NOMO-1 treated with DMSO at 0.1 percent for 48 hours (cell line): Measurements from ENCODE around the gene SATB2.

Experiments used
- DNase-seq: peaks from one replicate; lab custom pipeline; 2025; ENCODE audit not compliant: unreplicated experiment; lab: John Stamatoyannopoulos, UW

Gene SATB2

GRCh38 chr2:199273042-199273511 is 184.7 kb downstream of the SATB2 start:
- peak; percentile 37 for DNase-seq

- DNase-seq, result no peak
These were observed 195.8 kb downstream of the SATB2 start for GRCh38 chr2:199261936-199262335.

DNA sequence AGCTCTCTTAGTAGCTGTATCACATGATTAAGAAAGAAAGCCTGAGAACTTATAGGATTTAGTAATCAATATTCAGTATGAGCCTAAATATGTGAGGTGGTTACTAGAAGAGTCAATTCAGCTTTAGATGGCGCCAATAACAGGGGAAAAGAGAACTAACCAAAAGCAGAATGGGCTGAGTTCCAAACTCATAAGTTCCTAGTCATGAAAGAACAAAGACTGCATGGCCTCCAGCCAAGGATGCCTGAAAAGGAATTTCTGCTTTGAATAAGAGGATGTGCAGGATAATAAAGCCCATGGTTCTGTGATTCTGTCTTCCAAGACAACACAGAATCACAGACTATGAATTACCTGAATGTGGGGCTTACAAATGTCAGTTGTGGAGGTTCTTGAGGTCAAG is 196.5 kb downstream of the SATB2 start:
- no peak for DNase-seq

DNA sequence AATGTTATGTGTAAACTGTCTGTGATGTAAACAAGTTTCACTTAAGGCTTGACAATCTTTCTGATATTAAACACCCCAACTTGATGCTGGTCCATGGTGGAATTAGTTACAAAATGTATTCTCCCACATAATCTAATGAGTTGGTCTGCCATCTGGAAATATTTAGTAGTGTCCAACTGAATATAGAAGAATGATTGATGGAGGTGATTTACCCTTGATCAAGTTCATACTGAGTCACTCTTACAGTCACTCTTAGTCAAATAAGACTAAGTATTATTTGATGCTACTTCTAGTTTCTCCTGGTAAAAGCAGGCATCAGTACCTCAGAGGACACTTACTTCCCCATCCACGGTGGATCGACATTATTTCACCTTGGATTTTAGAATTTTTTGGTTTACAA is 198.1 kb downstream of the SATB2 start:
- DNase-seq, result no peak

DNA sequence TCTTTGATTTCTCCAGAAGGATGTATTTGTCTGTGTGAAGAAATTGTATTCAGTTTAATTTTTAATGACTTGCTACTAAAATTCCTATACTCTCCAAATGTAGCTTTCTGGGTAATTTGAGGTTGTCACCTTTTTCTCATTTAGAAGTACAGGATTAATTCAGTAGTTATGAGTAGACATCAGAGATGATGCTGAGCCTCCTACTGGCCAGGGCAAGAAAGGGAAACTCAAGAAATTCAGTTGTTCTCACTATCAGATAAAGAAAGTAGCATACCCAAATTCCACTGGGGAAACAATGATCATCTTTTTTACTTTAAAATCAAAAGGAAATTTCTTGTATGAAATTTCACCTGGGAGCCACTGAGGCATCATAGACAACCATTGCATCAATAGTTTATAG is 199.4 kb downstream of the SATB2 start:
- DNase-seq, result no peak

DNA sequence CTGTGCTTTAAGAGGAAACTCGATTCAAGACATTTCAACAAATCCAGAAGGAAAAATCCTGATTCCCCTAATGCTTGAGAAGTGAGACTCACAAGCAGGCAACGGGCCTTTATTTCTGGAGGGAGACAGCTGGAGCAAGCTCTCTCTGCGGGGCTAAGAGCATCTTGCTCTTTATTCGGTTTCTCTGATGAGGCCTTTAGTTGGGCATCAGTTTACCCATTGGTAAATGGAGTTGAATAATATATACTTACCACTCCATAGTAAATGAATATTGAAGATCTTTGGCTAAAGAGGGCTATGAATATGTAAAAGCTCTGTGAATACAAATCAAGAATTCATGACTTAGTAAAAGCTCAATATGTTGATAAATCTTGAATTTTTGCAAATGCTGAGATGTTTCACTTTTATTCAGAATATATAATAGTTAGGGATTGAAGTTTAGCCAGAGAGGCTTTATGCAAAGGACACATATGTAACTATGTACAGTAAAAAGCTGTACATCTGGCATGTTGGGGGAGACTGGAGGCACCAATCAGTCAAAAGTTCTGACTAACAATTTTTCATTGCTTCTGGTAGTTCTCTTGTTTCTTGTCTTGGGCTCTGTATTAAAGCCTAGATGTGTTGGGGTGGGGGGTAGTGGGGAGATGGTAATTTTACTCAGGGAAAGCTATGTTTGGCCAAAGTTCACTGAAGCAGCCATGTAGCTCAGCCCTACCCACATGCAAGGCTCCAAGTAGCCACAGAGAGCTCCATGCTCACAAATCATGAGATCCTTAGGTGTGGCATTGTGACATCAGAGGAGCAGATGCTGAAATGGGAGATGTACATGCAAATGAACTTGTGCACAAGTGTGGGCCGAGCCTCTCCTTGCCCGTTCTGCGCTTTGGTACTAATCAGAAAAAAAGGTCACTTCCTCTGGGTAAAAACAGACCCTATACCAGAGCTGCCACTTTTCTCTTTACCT is 200.2 kb downstream of the SATB2 start:
- DNase-seq, result no peak

GRCh38 chr2:199230091-199230490 is 227.6 kb downstream of the SATB2 start:
- DNase-seq, result no peak

GRCh38 chr2:199228887-199229819 is 228.6 kb downstream of the SATB2 start:
- peak; percentile 88 for DNase-seq

- DNase-seq, result no peak
These were observed 233.9 kb downstream of the SATB2 start for GRCh38 chr2:199223791-199224190.

DNA sequence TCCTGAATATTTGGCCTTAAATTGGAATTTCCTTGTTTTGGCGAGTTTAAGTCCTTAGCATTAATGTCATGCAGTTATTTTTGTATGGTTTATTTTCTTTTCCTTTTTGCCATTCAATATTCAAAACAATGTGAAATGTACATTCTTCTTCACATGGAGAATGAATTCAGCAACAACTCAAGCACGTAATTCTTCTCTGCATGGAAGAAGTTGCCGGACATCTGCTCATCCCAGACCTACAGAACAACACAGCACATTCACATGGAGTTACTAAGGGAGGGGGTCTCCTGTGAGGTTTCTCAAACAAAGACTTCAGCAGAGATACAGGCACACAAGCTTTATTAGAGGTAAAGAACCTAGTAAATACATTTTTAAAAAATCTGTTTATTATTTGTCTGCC is 236.8 kb downstream of the SATB2 start:
- no peak for DNase-seq

DNA sequence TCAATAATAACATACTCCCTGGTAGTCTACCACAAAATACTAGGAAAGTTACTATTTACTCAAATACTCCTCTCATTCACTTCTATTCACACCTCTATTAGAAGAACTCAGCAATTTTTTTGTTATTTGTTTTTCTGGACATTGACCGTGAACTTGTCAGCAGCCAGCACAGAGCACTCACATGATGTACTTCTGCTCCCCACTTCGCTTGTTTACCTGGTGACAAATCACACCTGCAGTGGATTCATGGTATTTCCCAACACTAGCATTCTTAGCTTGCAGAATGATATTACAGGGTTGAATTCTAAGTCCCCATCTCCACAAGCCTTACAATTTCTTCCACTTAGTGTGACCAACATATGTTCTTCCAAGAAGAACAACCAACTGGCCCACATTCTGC is 238.2 kb downstream of the SATB2 start:
- no peak for DNase-seq
